Embryonic facial prominence (tissue), 1 donor: ENCODE measurements around the gene SPOCK1.

ENCODE experiments used
- DNase-seq: peaks from one replicate; pipeline ENCODE4 v3.0.0-alpha.2; 2016; ENCODE audit errors: extremely low spot score

The SPOCK1 gene

GRCh38 chr5:137492331-137492730, 6.8 kb downstream of the SPOCK1 start:
- DNase-seq = no peak

DNA sequence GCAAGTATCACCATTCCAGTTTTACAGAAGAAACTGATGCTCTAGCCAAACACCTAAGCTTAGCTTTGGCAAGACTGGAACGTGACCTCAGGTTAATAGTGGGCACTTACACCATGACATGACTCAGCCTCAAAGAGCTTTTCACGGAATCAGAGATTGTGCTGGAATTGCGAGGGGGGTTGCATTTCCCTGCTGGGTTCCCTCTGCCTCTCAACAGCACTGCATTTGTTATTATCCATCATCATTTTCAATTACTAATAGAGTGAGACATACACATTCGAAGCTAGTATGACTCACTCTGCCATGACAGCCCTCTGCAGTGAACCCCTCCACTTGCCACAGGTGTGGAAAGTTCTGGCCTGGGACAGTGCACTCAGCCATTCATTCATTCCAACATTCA, 8.0 kb downstream of the SPOCK1 start:
- DNase-seq = no peak

- no peak for DNase-seq
Observed at GRCh38 chr5:137490591-137490990, 8.5 kb downstream of the SPOCK1 start.

DNA sequence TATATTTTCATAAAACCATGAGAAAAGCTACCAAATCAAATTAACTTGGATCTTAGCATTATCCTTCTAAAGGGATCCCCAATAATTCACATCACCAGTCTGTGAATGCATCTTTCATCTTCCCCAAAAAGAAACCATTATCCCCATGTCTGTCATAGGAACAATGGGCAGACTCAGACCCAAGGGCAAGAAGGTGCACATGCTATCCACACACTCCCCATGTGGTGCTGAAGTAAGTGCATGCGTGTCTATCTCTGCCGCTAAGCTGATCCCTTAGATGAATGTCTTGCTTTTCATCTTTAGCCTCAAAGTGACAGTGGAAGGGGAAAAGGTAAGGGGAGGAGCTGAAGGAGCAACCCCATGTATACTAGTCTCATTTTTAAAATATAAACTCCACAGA, 10.2 kb downstream of the SPOCK1 start:
- no peak for DNase-seq

GRCh38 chr5:137488516-137488915, 10.6 kb downstream of the SPOCK1 start:
- DNase-seq = no peak

DNA sequence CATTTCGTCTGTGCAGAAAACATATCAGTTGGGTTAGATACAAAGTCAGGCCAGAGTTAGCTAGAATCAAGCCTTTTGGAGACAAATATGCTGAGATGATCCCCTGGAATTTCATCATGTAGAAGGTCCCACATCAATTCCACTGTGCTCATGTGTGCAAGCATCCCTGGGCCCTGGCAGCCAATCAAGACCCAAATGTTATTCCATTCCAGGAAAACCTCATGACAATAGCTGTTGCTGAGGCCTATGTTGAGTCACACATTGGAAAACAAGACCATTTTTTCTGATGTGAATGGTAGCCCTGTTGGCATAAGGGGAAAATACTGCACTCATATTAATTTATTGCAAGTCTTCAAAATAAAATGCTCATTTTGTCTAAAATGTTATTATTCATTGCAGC, 11.5 kb downstream of the SPOCK1 start:
- DNase-seq = no peak

DNA sequence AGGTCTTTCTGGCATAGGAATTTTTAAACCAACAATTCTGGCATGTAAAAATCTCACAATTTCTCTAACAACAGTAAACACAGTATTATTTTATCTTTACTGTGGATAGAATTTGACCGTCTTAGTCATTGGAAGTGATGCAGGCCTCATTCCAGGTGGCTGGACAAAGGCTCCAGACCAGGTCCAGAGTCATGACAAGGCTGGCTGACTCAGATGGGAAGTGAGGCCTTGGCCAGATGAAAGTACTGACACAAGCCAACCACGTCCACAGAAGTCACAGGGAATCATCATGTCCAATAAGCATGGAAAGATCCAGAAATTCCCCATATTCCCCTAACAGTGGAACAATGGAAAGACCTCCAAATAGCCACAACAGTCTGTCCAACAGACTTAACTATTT, 12.4 kb downstream of the SPOCK1 start:
- no peak for DNase-seq

DNA sequence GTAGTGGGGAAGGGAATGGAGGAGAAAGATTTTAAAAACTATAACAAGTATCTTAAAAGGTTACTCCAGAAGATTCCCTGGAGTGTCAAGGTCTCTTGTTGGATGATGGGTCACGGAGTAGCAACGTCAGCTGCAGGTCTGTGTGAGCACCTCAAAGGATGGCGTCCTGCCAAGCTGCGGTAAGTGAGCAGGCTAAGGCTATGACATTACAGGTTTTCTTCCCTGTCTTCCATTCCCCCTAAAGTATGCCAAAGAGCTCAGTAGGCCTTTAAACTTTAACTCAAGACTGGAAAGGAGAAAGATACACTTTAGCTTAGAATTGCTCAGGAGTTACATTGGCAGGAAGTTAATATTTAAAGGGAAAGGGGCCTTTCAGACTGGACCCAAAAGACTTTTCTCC, 17.5 kb downstream of the SPOCK1 start:
- no peak for DNase-seq

DNA sequence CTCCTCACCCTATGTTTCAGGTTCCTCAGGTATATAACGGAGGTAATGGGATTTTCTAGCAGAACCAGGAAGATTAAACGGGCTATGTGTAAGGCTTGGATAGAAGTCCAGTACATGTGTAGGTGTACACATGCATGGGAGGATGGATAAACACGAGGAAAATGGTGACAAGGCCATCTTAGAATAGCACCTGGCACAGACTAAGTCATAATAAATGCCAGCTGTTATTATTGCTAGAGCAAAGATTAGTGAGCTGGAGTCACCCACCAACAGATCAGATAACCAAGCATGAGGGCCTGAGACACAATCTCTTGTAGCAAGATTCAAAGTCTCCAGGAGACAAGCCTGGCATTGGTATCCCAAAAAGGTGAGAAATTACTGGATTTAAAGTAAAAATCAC, 21.1 kb downstream of the SPOCK1 start:
- no peak for DNase-seq

- DNase-seq = no peak
Observed at GRCh38 chr5:137470921-137471220, 28.3 kb downstream of the SPOCK1 start.

- no peak for DNase-seq
Observed at GRCh38 chr5:137470111-137470920, 28.8 kb downstream of the SPOCK1 start.

DNA sequence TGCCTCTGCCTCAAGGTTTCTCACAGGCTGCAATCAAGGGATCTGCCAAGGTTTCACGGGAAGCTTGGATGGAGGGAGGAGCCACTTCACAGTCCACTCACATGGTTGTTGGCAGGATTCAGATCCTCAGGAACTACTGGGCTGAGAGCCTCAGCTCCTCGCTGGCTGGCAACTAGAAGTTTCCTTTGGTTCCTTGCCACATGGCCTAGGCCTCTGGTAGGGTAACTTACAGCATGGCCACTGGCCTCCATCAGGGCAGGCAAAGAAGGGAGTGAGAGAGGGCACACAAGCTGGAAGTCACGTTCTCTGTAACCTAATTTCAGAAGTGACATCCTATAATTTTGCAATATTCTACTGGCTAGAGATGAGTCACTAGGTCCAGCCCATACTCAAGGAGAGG, 32.2 kb downstream of the SPOCK1 start:
- no peak for DNase-seq

- no peak for DNase-seq
Observed at GRCh38 chr5:137465930-137466329, 33.2 kb downstream of the SPOCK1 start.

DNA sequence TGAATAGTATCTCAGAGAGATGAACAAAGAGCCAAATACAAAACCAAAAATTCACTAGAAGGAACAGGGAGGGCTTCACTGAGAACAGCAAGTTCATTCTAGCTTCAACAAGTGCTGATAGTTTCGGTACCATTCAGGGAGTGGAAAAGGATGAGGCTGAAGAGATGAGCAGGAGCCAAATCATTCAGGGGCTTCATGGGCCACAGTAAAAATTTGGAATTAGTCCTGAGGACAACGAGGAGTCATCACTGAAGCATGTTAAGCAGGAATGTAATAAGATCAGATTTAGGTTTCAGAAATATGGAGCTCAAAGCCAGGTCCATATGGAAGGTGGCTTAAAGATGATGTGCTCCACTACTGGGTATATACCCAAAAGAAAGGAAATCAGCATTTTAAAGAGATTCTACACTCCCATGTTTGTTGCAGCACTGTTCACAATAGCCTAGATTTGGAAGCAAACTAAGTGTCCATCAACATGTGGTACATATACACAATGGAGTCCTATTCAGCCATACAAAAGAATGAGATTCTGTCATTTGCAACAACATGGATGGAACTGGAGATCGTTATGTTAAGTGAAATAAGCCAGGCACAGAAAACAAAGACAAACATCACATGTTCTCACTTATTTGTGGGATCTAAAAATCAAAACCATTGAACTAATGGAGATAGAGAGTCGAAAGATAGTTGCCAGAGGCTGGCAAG, 36.2 kb downstream of the SPOCK1 start:
- DNase-seq = no peak

- no peak for DNase-seq
Observed at GRCh38 chr5:137462265-137462590, 36.9 kb downstream of the SPOCK1 start.

GRCh38 chr5:137461391-137462264, 37.5 kb downstream of the SPOCK1 start:
- no peak for DNase-seq

GRCh38 chr5:137454671-137455070, 44.5 kb downstream of the SPOCK1 start:
- no peak for DNase-seq

- DNase-seq = no peak
Observed at GRCh38 chr5:137453483-137454080, 45.5 kb downstream of the SPOCK1 start.

DNA sequence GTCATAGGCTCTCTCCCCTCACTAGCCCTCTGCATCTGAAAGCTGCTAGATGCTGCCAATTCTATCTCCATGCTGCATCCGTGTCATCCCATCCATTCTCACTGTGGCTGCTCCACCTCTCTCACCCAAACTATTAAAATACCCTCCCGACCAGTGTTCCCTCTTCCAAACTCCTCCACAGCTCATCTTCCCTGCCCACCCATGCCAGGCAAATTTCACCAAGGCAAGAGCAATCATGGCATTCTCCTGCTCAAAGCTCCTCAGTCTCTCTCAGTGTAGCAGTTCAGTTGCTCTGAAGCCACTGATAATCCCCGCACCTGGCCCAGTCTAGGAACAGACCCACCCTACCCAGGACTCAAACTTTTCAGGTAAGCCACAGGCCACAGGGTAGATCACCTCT, 48.4 kb downstream of the SPOCK1 start:
- no peak for DNase-seq

GRCh38 chr5:137448868-137449267, 50.3 kb downstream of the SPOCK1 start:
- no peak for DNase-seq

DNA sequence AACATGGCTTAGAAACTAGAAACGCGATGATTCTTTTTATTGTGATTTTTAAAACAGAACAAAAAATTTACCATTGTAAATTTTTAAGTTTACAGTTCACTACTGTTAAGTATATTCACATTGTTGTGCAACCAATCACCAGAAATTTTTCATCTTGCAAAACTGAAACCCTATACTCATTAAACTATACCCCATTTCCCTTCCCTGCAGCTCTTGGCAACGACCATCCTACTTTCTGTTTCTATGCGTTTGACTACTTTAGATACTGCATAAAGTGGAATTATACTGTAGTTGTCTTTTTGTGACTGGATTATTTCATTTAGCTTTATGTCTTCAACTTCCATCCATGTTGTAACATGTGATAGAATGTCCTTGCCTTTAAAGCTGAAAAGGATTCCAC, 52.5 kb downstream of the SPOCK1 start:
- DNase-seq = no peak

- DNase-seq = no peak
Observed at GRCh38 chr5:137446151-137446550, 53.0 kb downstream of the SPOCK1 start.
